A549 treated with CORT108297 at 1 μM for 4 hours (cell line): ENCODE data around the gene KLHL11. TPM values are rescaled to one million over a fixed set of nuclear protein-coding genes. Genes with fewer than 3 reads are reported as not detected.

Source experiments
- total RNA-seq: library from RNA; stranded (reverse); fragments of 200-300 nt; extraction: Qiagen RNA extraction; gene quantifications from 5 replicates; pipeline ENCODE4 v1.2.3, GENCODE V29; 2022

The KLHL11 gene
- total RNA-seq = 1.8 to 3.5 TPM (median 2.6 TPM) in 5 replicates

DNA sequence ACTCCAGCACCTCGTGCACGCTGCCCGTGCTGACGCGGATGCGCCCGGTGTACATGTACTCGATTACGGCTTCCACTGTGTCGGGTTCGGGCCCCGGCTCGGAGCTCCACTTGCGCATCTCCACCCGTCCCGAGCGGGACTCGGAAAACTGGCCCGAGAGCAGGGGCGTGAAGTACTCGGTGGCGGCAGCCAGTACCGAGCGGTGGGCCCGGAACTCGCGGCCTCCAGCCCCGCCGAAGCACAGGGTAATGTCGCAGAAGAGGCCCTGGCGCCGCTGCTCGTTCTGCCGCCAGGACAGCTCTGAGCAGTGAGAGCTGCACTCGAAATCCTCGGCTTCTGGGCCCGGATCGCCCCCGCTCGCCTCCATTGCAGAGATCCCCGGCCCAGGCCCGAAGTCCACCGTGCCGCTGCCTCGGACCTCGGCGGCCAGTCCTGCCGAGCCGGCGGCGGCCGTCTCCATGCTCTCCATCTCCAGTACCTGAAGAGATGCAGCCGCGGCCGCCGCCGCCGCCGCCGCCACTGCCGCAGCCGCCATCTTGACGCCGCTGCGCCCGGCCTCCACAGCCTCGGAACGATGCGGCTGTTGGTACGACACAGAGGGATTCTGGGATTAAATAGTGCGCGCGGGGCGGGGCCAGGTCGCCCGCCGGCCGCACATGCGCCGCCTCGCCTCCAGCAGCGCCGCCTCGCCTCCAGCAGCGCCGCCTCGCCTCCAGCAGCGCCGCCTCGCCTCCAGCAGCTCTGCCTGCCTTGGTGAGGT lies at the start of gene KLHL11:
TSS of gene KLHL11 (minus strand) at position 588 of the 760 bp plus-strand sequence. CDS start at position 535, 53 bp downstream.

DNA sequence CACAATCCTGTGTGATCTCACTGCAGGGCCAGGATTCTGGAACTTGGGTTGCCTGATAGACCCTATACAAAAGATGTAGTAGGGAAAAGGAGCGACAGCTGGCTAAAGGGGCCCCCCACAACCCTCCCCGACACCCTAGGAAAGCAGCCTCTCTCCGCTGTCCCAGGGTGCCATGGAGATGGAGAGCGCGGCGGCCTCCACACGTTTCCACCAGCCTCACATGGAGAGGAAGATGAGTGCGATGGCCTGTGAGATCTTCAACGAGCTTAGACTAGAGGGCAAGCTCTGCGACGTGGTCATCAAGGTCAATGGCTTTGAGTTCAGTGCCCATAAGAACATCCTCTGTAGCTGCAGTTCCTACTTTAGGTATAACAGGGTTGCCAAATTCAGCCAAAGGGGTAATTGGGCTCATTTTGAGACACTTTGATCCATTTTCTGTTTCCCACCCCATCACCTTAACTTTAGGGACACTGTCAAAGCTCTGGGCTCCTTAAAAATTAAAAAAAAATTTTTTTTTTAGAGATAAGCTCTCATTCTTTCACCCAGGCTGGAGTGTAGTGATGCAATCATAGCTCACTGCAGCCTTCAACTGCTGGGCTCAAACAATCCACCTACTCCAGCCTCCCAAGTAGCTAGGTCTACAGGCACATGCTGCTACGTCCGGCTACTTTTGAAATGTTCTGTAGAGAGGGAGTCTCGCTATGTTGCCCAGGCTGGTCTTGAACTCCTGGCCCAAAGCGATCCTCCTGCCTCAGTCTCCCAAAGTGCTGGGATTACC lies 27.3 kb downstream of the KLHL11 start, which contains the start of gene KLHL10:
TSS of gene KLHL10 (plus strand) at position 65 of the 778 bp plus-strand sequence. CDS start at position 173, 108 bp downstream.

DNA sequence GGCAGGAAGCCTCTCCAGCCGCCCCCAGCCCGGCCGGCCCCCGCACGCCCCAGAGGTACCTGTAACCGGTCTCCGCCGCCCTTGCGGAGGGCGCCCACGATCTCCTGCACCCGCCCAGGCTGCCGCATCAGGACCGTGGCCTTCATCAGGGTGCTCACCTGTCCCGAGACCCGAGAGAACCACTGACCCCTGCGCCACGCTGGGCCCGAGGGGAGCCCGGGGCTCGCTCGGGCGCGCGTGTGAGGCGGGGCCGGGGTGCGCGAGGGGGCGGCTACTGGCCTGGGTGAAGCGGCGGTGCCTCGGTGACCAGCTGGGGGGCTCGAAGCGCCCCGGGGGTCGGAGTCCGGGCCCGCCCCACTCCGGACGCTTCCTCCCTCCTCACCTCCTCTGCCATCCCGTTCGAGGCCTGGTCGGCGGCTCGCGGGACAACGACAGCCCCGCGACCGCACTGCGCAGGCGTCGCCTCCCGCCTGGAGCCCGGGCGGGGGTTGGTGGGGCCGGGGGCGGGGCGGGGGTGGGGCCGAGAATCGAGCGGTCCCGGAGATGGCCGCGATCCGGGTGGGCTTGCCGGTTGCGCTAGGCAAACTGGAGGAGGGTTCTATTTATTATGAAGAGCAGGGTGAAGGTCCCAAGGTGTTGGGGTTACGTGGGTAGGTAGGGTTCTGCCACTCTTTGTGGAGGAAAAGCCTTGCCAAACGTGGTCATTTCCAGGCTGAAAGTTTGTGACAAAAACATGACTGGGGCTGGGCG lies 29.2 kb downstream of the KLHL11 start, which contains the start of gene NT5C3B:
TSS of gene NT5C3B (minus strand) at position 433 of the 750 bp plus-strand sequence. CDS start at position 394, 39 bp downstream.

GRCh38 chr17:41812381-41813151 lies 52.7 kb downstream of the KLHL11 start, which contains the start of gene FKBP10:
FKBP10 (plus strand) TSS chr17:41813004; CDS start chr17:41813035, 31 bp downstream.

DNA sequence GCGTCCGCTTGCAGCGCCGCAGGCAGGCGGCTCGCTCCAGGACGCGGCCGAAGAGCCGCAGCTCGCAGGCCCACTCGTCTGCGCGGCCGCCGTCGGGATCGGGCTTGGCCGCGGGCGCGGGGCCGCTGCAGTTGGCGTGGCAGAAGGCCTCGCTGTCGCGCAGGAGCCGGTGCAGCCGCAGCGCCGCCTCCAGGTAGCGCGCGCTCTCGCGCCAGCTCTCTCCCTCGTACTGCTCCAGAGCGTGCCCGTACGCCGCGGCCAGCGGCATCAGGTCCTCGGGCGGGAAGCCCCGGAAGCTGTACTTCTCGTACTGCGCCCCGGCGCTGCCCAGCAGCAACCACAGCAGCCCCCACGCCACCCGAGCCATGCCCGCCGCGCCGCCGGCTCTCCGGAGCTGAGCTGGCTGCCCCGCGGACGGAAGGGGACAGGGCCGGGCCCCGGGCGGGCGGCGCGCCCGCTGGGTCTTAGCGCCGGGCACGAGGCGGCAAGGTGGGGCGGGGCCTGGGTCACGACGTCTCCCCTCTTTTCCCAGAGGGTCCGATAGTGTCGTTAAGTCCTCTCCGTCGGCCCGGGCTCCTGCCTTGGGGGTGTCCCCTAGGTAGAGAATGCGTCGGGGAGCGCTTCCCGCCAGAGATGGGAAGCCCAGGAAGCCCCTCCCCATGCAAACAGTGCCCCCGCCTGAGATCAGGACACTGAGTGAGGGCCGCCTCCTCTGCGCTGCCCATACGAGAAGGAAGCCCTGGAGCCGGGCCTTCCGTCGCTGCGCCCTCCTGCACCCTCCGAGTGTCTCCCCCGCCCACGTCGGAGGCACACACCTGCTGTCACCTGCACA lies 53.5 kb downstream of the KLHL11 start, which contains the start of gene P3H4:
TSS of gene P3H4 (minus strand) at position 401 of the 832 bp plus-strand sequence. CDS start at position 367, 34 bp downstream.

Other genes with a start within 250 kb of the KLHL11 start
- 0.88 to 1.5 TPM (median 1.1 TPM) in 5 replicates for gene KRT17, start 240.8 kb downstream of the KLHL11 start, total RNA-seq
- 1,154 to 1,812 TPM (median 1,361 TPM) in 5 replicates for gene EIF1, start 176.5 kb downstream of the KLHL11 start, total RNA-seq
- 0.21 to 0.34 TPM in 2 of 5 replicates, not detected in the others for gene GAST, start 153.1 kb downstream of the KLHL11 start, total RNA-seq
- 0.88 to 2.0 TPM (median 1.7 TPM) in 5 replicates for gene HAP1, start 130.8 kb downstream of the KLHL11 start, total RNA-seq
- gene JUP, start 78.7 kb downstream of the KLHL11 start, total RNA-seq = 86.6 to 131 TPM (median 125 TPM) in 5 replicates
- gene P3H4, start 53.5 kb downstream of the KLHL11 start, total RNA-seq = 29.5 to 40.9 TPM (median 36.9 TPM) in 5 replicates
- gene FKBP10, start 52.4 kb downstream of the KLHL11 start, total RNA-seq = 87.2 to 120 TPM (median 113 TPM) in 5 replicates
- 106 to 112 TPM (median 110 TPM) in 5 replicates for gene NT5C3B, start 29.2 kb downstream of the KLHL11 start, total RNA-seq
- 0.06 to 0.09 TPM (median 0.07 TPM) in 3 of 5 replicates, not detected in the others for gene KLHL10, start 27.6 kb downstream of the KLHL11 start, total RNA-seq
- 246 to 312 TPM (median 293 TPM) in 5 replicates for gene ACLY, start 53.5 kb upstream of the KLHL11 start, total RNA-seq
- 1.2 to 1.7 TPM (median 1.4 TPM) in 5 replicates for gene ODAD4, start 65.2 kb upstream of the KLHL11 start, total RNA-seq
- 59.8 to 75.7 TPM (median 71.5 TPM) in 5 replicates for gene CNP, start 101.4 kb upstream of the KLHL11 start, total RNA-seq
- 115 to 125 TPM (median 118 TPM) in 5 replicates for gene DNAJC7, start 152.0 kb upstream of the KLHL11 start, total RNA-seq
- 44.6 to 49.7 TPM (median 48.8 TPM) in 5 replicates for gene NKIRAS2, start 154.7 kb upstream of the KLHL11 start, total RNA-seq
- 0.47 to 0.94 TPM (median 0.79 TPM) in 5 replicates for gene C17orf113, start 185.2 kb upstream of the KLHL11 start, total RNA-seq
- gene ZNF385C, start 233.1 kb upstream of the KLHL11 start, total RNA-seq = 0.09 to 0.29 TPM (median 0.23 TPM) in 5 replicates
- gene DHX58, start 247.3 kb upstream of the KLHL11 start, total RNA-seq = 0.30 to 0.59 TPM (median 0.38 TPM) in 5 replicates